Measurements from ENCODE around the gene PPP2R2B.

The PPP2R2B gene
- long read RNA-seq, partial matches to known transcripts: 0 of 2 reads
- long read RNA-seq, other reads (novel, unspliced or antisense): 2 of 2 reads

GRCh38 chr5:146878476-146879172 lies at the start of gene PPP2R2B:
Gene PPP2R2B, minus strand, starts transcription at chr5:146878757.
- Histone ChIP-seq H3K27me3 (ENCODE audit: insufficient read depth, poor library complexity, severe bottlenecking) (peaks cover 21% of the 10 kb centered on the region), H3K27ac (replicated peaks) (no peak within 1 kb of the TSS), H3K4me3 (replicated peaks; ENCODE audit: insufficient read depth, low read length) (peak within 1 kb of the TSS; percentile 14; the same call in 1 of the 2 replicates)
- no peak for DNase-seq (ENCODE audit: low read depth in 1 of 2, low spot score in 1 of 2)
- TF ChIP-seq POLR2AphosphoS5 (IDR thresholded peaks at IDR 0.05; ENCODE audit: low read depth) (no peak), GABPA (IDR thresholded peaks at IDR 0.05; ENCODE audit: low read depth) (no peak), REST (IDR thresholded peaks at IDR 0.05; ENCODE audit: insufficient replicate concordance, low read depth) (no peak)

- no peaks in the 10 kb centered on the region for H3K27me3 ChIP-seq (ENCODE audit: insufficient read depth, poor library complexity, severe bottlenecking)
- H3K4me3 ChIP-seq (replicated peaks; ENCODE audit: insufficient read depth, low read length): no peak overlapping the region
- DNase-seq (ENCODE audit: low read depth in 1 of 2, low spot score in 1 of 2): no peak
- TF ChIP-seq POLR2AphosphoS5 (IDR thresholded peaks at IDR 0.05; ENCODE audit: low read depth): no peak
- no peak for TF ChIP-seq SPI1 (IDR thresholded peaks at IDR 0.05; ENCODE audit: borderline replicate concordance, low read depth)
- no peak for TF ChIP-seq CTCF (IDR thresholded peaks at IDR 0.05; ENCODE audit: insufficient read depth, low read length)
- no peak for TF ChIP-seq REST (IDR thresholded peaks at IDR 0.05; ENCODE audit: insufficient replicate concordance, low read depth)
- TF ChIP-seq GABPA (IDR thresholded peaks at IDR 0.05; ENCODE audit: low read depth): no peak
- no peak overlapping the region for H3K27ac ChIP-seq (replicated peaks)
Observed at GRCh38 chr5:146924132-146924531, 45.6 kb upstream of the PPP2R2B start.

- Histone ChIP-seq H3K27me3 (ENCODE audit: insufficient read depth, poor library complexity, severe bottlenecking) (peaks cover 2% of the 10 kb centered on the region), H3K27ac (replicated peaks) (no peak overlapping the region), H3K4me3 (replicated peaks; ENCODE audit: insufficient read depth, low read length) (no peak overlapping the region)
- no peak for DNase-seq (ENCODE audit: low read depth in 1 of 2, low spot score in 1 of 2)
- TF ChIP-seq CTCF (IDR thresholded peaks at IDR 0.05; ENCODE audit: insufficient read depth, low read length) (no peak), REST (IDR thresholded peaks at IDR 0.05; ENCODE audit: insufficient replicate concordance, low read depth) (no peak), POLR2AphosphoS5 (IDR thresholded peaks at IDR 0.05; ENCODE audit: low read depth) (no peak), GABPA (IDR thresholded peaks at IDR 0.05; ENCODE audit: low read depth) (no peak), SPI1 (IDR thresholded peaks at IDR 0.05; ENCODE audit: borderline replicate concordance, low read depth) (no peak)
Observed at GRCh38 chr5:146921225-146921624, 42.7 kb upstream of the PPP2R2B start.
